ENCODE measurements around the gene CFAP97D2.
"Not testable (repeated sequence)": the region's sequence is repeated elsewhere in the genome, so short reads cannot be mapped to it uniquely, and the experiment has no call there.

The CFAP97D2 gene

GRCh38 chr13:114179087-114179658 lies at the start of gene CFAP97D2:
Gene CFAP97D2, plus strand, starts transcription at chr13:114179257. Its CDS starts 74 bp downstream, at chr13:114179331.
- no peak for DNase-seq (ENCODE audit: low spot score)

GRCh38 chr13:114129649-114130062 lies 49.4 kb upstream of the CFAP97D2 start:
- no peak for DNase-seq (ENCODE audit: low spot score)

GRCh38 chr13:114130131-114130836 lies 48.8 kb upstream of the CFAP97D2 start:
- DNase-seq (ENCODE audit: low spot score): no peak

DNA sequence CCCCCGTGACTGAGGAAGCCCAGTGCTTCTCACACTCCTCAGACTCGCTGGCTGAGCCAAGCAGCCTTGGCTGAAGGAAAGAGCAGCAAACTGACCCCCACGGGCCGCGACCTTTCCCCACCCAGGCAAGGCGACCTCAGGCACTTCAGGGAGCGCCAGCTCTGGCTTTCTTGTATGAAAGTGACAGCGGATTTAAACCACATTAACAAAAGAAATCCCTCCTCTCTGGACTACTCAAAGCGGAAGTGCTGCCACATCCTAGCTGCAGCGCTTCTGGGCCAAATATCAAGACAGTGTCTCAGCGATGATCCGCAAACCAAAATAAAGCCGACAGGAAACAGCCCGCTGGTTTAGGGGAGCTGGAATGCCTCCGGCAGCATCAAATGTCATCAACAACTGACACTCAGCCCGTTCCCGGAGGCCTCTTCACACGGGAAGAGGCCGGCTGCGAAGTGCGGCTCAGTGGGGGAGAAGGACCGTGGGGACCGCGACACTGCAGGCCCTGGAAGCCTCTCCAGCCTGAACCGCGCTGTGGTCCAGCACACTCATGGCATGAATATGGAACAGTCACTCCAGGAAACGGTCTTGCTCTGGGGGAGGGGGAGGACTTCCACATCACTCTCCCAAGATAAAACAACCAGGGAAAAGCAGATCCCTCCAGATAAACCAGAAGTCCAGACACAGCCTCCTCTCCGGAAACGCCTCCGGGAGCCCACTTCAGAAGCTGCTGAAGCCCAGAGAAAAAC lies 48.0 kb upstream of the CFAP97D2 start:
- peak; percentile 83 for DNase-seq (ENCODE audit: low spot score)

DNA sequence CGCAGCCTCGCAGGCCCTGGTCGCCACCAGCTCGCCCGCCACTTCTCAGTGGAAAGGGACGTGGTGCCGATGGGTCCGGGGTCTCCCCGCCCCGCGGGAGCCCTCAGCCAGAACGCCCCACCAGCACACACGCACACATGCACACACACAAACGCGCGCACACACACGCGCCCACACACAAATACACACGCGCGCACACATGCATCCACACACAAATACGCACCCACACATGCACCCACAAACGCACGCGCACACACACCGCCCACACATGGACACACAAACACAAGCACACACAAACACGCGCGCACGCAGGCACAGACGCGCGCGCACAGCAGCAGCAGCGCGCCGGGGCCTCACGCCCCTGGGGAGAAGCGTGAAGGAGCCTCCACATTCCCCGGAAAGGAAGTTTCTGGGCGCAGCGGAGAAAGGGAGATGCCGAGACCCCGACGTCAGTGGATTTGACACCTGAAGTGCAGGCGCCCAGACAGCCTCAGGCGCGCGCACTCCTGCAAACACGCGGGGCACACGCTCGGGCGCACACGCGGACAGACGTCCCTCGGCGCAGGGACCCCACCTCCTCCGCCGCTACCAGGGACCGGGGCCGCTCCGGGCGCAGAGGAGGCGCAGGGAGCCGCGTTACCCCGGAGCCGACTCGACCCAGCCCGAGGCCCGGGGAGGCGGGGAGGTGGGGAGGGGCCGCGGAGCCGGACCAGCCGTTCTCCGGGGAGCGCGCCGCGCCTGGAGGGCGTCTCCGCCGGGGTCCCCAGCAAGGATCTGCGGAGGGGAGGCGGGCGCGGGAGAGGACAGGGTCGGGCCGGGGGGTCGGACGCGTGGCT lies 47.3 kb upstream of the CFAP97D2 start:
- DNase-seq (ENCODE audit: low spot score): no peak

DNA sequence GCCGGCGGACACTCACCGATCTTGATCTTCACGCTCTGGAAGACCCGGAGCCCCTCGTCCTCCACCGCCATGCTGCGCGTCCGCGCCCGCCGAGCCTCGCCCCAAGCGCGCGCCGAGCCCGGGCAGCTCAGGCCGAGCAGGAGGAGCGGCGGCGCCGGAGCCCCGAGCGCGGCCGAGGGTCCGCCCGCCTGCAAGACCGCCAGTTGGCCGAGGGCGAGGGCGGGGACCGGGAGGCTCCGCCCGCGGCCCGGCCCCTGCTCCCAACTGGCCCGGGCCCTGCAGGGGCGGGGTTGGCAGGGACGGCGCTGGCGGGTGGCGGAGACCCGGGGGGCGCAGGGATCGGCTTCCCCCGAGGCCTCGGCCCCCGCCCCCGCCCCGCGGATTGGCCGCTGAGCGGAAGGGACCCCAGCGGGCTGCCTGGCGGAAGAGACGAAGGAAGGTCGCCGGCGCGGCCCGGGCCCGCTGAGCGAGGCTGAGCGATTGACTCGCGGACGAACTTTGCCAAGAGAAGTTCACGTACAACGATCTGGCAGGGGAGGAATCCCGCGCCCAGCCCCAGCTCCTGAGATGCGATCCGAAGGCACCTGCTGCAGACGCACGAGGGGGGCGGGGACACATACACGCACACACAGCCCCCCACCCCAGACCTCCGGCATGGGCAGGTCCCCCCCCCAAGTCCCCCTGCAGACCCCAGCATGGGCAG lies 46.5 kb upstream of the CFAP97D2 start, which contains the start of gene RASA3:
Gene RASA3 (minus strand): TSS at position 205 of the 703 bp plus-strand sequence. CDS start 134 bp downstream, at position 71.
- DNase-seq (ENCODE audit: low spot score): peak; percentile 79

- DNase-seq (ENCODE audit: low spot score): not testable (repeated sequence)
Observed at GRCh38 chr13:114133126-114133525, 45.9 kb upstream of the CFAP97D2 start.

GRCh38 chr13:114133552-114133951 lies 45.5 kb upstream of the CFAP97D2 start:
- DNase-seq (ENCODE audit: low spot score): not testable (repeated sequence)

- DNase-seq (ENCODE audit: low spot score): no peak
Observed at GRCh38 chr13:114134111-114134943, 44.7 kb upstream of the CFAP97D2 start.

- no peak for DNase-seq (ENCODE audit: low spot score)
Observed at GRCh38 chr13:114134944-114135610, 44.0 kb upstream of the CFAP97D2 start.

DNA sequence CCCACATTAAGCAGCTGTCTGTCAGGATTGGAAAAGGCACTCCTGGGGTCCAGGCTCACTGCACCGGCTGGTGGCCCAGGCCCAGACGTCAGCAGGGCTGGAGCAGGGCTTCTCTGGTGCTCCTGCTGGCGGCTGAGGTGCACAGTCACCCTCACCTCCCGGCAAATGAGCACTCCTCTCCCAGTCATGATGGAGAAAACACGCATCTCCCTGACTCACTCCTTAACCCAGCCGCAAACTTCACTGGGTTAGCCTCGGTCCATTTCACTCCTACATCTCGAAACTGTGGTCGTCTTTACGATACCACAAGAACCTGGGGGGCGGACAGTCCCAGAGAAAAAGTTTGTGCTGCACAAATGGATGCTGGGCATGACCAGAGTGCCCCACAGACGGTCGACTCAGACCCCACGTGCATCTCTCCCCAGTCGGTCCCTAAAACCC lies 43.3 kb upstream of the CFAP97D2 start:
- no peak for DNase-seq (ENCODE audit: low spot score)

GRCh38 chr13:114136576-114136975 lies 42.5 kb upstream of the CFAP97D2 start:
- no peak for DNase-seq (ENCODE audit: low spot score)

DNA sequence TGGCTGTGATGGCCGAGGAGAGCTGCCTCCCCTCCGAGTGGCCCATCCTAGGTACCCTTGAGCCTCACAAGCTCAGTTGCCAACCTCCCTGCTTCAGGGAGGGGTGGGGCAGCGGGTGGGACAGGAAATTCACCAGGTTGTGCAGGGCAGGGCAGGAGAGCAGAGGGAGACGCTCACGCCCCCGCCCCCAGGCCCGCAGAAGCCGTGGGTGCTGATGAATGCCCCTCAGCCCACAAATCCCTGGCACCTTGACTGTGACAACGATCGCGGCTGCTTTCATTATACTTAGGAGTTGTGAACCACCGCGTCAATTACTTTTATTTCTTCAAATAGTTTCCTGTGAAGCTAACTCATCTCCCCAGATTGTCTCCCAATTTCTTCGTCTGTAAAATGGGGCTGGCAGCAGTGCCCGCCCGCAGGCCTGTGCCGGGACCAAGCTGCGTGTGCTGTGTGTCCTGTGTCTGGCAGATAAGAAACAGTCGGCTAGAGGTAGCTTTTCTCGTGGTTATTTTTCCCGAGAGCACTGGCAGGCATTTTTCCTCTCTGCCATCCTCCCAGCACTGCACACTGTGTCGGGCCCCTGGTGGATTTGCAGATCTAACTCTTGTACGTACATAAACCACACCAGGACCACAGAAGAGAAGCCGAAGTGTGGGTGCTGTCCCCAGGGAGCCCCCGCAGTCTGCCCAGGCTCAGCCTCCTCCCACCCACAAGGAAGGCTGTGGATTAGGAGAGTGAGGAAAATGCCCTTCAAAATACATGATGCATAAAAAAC lies 38.7 kb upstream of the CFAP97D2 start:
- DNase-seq (ENCODE audit: low spot score): no peak

- DNase-seq (ENCODE audit: low spot score): no peak
Observed at GRCh38 chr13:114140906-114141250, 38.2 kb upstream of the CFAP97D2 start.

- no peak for DNase-seq (ENCODE audit: low spot score)
Observed at GRCh38 chr13:114141261-114141996, 37.6 kb upstream of the CFAP97D2 start.

DNA sequence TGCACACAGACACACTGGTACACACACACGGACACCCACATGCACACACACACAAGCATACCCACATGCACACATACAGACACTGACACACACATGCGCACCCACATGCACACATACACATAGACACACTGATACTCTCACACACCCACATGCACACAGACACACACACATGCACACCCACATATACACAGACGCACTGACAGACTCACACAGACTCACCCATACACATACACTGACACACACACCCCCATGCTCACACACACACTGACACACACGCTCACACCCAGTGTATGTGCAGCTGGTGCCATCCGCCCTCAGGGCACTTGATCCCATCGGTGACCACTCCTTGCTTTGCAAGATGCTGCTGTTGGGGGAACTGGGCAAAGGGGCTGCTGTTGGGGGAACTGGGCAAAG lies 36.9 kb upstream of the CFAP97D2 start:
- DNase-seq (ENCODE audit: low spot score): no peak

DNA sequence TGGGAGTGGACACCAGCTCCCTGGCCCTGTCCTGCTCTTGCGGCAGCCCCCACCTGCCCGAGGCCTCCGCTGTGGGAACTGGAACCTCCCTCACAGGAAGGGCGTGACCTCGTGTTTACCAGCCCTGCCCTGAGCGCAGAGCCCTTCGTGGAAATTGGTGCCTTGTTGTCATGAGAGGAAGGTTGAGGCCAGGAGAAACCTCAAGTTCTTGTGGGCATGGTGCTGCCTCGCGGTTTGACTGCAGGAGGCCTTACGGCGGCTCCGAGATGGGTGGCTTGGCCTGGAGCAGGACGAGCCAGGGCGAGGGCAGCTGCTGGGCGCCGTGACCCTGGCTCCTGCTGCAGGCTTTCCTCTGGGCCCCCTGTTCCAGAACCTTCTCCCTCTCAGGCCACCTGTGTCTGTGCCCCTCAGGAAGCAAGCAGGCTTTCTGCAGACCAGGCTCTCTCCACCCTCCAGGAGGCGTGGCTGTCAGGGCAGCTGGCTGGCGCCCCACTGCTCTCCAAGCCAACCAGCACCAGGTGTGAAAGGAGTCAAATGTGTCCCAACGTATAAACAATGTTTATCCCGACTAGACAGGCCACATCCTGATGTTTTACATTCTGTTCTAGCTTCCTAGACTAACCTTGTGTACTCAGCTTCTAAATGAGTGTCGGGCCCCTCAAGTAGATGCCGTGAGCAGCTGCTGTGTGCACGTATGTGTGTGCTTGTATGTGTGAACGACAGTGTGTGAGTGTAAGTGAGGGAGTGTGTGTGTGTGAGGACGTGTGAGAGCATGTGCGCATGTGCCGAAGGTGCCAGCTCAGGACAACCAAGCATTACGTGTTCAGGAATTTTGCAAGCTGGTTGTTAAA lies 36.2 kb upstream of the CFAP97D2 start:
- DNase-seq (ENCODE audit: low spot score): peak; percentile 66

Data from SW480 (cell line).